Lower leg skin (tissue), 4 donors: Measurements from ENCODE around the gene NPY2R. TPM values are rescaled to one million over a fixed set of nuclear protein-coding genes. Genes with fewer than 3 reads are reported as not detected.

Source experiments
- DNase-seq, 2 donors: peaks; one replicate each; pipeline ENCODE4 v3.0.0-alpha.2; 2019; ENCODE audit warnings: low spot score in 2 of 2
- H3K4me3 ChIP-seq: fragments of 200-600 bp; sonication (generic); 2 replicates; pipeline ENCODE4 v1.5.1; 2017; ENCODE audit warnings: mild to moderate bottlenecking, low read depth; ENCODE audit not compliant: poor library complexity, severe bottlenecking
- POLR2A ChIP-seq, 2 donors: fragments of 450-650 bp; IDR thresholded peaks; one replicate each; pipeline ENCODE4 v1.6.1; 2016 to 2017; ENCODE audit warnings: antibody characterized with exemption in 2 of 2, mild to moderate bottlenecking in 1 of 2, moderate library complexity in 1 of 2
- WGBS, 2 donors: methylation state at CpG; one replicate each; pipeline ENCODE4 v1.1.5; 2018; 5-methylcytosine and 5-hydroxymethylcytosine counted together
- intact Hi-C: fragments of 100-400 bp; cut with DNase I; formaldehyde crosslinking; loops from one replicate; pipeline ENCODE4 v1.15.0; 2023; ENCODE audit warnings: low total_unique reads
- total RNA-seq, 4 donors: library from RNA; depleted of rRNA; stranded (reverse); fragments of >200 nt; gene quantifications; one replicate each; pipeline ENCODE4 v1.1.0, GENCODE V29; 2016
- TF ChIP-seq, protein P1 (sequence below), 3 donors: fragments of 450-650 bp; IDR thresholded peaks; one replicate each; pipeline ENCODE4 v1.5.1; 2016; ENCODE audit warnings: antibody characterized with exemption in 3 of 3, mild to moderate bottlenecking in 3 of 3, moderate library complexity in 2 of 3

NPY2R gene
- total RNA-seq, 4 donors from 2014 or later, result 0.46 to 1.4 TPM; not detected in 2

DNA sequence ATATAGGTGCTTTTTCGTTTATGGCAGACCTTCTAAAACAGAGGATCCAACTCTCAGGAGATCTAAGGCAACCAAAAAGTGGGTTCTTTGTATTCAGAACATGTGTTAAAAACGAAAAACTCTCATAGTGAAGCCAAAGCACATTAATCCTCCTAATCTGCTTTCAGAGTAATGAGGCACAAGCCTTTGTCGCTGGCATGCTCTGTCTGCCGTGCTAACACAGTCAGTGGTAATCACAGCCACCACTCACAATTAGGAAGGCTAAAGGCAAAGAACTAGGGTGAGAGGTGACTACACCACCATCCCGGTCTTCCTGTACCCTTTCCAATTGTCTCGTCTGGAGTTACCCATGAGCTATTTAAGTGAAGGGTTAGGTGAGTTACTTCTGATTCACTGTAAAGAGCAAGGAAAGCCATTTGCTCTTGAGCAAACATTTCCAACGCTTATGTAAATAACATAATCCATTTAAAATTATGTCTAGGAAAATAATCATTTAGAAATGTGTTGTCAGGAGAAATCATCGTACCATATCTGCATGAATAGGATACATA lies 40.7 kb downstream of the NPY2R start:
- no peak for DNase-seq
- 58 to 63% methylated on average over 8 of the region's 8 CpGs for WGBS, 2 donors
- no peak overlapping the region for H3K4me3 ChIP-seq
- no peak for TF ChIP-seq POLR2A (IDR thresholded peaks at IDR 0.05)
- TF ChIP-seq, protein P1, sequence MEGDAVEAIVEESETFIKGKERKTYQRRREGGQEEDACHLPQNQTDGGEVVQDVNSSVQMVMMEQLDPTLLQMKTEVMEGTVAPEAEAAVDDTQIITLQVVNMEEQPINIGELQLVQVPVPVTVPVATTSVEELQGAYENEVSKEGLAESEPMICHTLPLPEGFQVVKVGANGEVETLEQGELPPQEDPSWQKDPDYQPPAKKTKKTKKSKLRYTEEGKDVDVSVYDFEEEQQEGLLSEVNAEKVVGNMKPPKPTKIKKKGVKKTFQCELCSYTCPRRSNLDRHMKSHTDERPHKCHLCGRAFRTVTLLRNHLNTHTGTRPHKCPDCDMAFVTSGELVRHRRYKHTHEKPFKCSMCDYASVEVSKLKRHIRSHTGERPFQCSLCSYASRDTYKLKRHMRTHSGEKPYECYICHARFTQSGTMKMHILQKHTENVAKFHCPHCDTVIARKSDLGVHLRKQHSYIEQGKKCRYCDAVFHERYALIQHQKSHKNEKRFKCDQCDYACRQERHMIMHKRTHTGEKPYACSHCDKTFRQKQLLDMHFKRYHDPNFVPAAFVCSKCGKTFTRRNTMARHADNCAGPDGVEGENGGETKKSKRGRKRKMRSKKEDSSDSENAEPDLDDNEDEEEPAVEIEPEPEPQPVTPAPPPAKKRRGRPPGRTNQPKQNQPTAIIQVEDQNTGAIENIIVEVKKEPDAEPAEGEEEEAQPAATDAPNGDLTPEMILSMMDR (IDR thresholded peaks at IDR 0.05), result no peak
- intact Hi-C loops, result no loop called here

DNA sequence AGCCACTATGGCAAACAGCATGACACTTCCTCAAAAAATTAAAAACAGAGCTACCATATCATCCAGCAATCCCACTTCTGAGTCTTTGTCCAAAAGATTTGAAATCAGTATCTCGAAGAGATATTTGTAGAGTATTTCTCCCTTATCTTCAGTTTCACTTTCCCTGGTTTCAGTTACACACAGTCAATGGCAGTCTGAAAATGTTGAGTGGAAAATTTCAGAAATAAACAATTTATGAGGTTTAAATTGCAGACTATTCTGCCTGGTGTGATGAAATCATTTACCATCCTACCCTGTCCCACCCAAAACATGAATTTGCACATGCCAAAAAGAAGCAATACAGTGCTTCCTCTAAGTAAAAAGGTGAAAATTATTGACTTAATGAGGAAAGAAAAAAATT lies 43.9 kb downstream of the NPY2R start:
- H3K4me3 ChIP-seq, result no peak overlapping the region
- TF ChIP-seq POLR2A (IDR thresholded peaks at IDR 0.05), result no peak
- TF ChIP-seq, protein P1 (IDR thresholded peaks at IDR 0.05), result no peak
- DNase-seq, result no peak
- WGBS, 2 donors, result 60 to 68% methylated on average over 1 of the region's 1 CpG
- intact Hi-C loops, result no loop called here

DNA sequence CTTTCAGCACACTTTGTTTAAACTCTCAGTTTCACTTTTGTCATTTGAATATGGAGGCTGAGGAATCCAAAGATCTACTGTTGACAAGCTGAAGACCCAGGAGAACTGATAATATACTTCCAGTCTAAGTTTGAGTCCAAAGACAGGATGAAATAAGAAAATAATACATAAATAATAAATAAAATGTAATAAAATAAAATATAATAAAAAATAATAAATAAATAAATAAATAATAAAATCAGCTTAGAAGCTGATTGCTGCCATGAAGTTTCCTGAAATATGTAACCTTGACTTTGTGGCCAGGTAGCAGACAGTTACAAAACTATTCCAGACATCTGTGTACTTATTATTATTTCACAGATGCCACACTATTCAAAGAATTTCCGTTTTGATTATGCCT lies 55.0 kb downstream of the NPY2R start:
- no peak overlapping the region for H3K4me3 ChIP-seq
- DNase-seq, result no peak
- TF ChIP-seq, protein P1 (IDR thresholded peaks at IDR 0.05), result no peak
- TF ChIP-seq POLR2A (IDR thresholded peaks at IDR 0.05), result no peak
- intact Hi-C loops, result no loop called here
- 82 to 83% methylated on average over 1 of the region's 1 CpG for WGBS, 2 donors

DNA sequence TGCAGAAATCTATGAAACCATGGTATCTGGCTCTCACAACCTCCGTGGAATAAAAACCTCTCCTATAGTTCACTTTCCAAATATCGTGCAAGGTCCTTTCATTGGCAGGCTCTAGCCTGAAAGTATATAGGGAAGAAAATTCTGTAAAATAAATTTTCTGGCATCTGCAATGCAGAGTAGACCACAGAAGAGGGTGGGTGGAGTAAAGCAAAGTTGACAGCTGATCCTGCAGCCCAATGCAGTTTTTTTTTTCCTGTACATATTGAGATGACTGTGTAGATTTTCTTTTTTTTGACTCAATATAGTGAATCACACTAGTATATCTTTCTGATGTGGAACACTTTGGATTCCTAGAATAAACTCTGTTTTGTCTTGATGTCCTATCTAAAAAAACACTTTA lies 56.7 kb downstream of the NPY2R start:
- DNase-seq, result no peak
- TF ChIP-seq POLR2A (IDR thresholded peaks at IDR 0.05), result no peak
- TF ChIP-seq, protein P1 (IDR thresholded peaks at IDR 0.05), result no peak
- no peak overlapping the region for H3K4me3 ChIP-seq
- intact Hi-C loops, result no loop called here
- WGBS, 2 donors, result 82 to 83% methylated on average over 2 of the region's 2 CpGs

Other genes with a start within 250 kb of the NPY2R start
- gene MAP9, start 168.3 kb downstream of the NPY2R start, total RNA-seq, result 1 to 10 TPM in 2 of 4 donors, under 1 TPM in 2; 0.15 to 1.8 (median 1.3) TPM